Nephron progenitor cell (in vitro differentiated cells): ENCODE measurements around the gene ZNF425.

ENCODE experiments used
- DNase-seq: peaks from one replicate; pipeline ENCODE4 v3.0.0; 2021
- H3K27ac Mint-ChIP-seq: 2 replicates; pipeline ENCODE4 v1.8.0; 2021; ENCODE audit warnings: mild to moderate bottlenecking, moderate library complexity, mixed read lengths
- H3K27me3 Mint-ChIP-seq: 2 replicates; pipeline ENCODE4 v1.8.0; 2021; ENCODE audit warnings: mild to moderate bottlenecking, low read depth, mixed read lengths; ENCODE audit not compliant: poor library complexity
- H3K36me3 Mint-ChIP-seq: 2 replicates; pipeline ENCODE4 v1.8.0; 2021; ENCODE audit warnings: low read depth, mixed read lengths
- H3K4me1 Mint-ChIP-seq: 2 replicates; pipeline ENCODE4 v1.8.0; 2021; ENCODE audit warnings: mixed read lengths
- H3K4me3 Mint-ChIP-seq: 2 replicates; pipeline ENCODE4 v1.8.0; 2021; ENCODE audit warnings: mild to moderate bottlenecking, moderate library complexity, mixed read lengths
- H3K9me3 Mint-ChIP-seq: 2 replicates; pipeline ENCODE4 v1.8.0; 2021; ENCODE audit warnings: mild to moderate bottlenecking, moderate library complexity, mixed read lengths
- CTCF ChIP-seq: fragments of 200-600 bp; sonication (generic); IDR thresholded peaks from 2 replicates; pipeline ENCODE4 v1.5.0; 2021; ENCODE audit warnings: antibody characterized with exemption

Gene ZNF425

GRCh38 chr7:149085866-149086265, 40.3 kb downstream of the ZNF425 start:
- H3K4me1 Mint-ChIP-seq = peaks cover 9% of the 10 kb centered on the region
- DNase-seq = no peak
- H3K36me3 Mint-ChIP-seq = peaks cover 89% of the 10 kb centered on the region
- H3K27ac Mint-ChIP-seq = no peak overlapping the region
- H3K27me3 Mint-ChIP-seq = no peaks in the 10 kb centered on the region
- peaks cover 82% of the 10 kb centered on the region for H3K9me3 Mint-ChIP-seq
- no peak overlapping the region for H3K4me3 Mint-ChIP-seq
- no peak for TF ChIP-seq CTCF

GRCh38 chr7:149084407-149084806, 41.7 kb downstream of the ZNF425 start:
- H3K27me3 Mint-ChIP-seq = no peaks in the 10 kb centered on the region
- H3K4me1 Mint-ChIP-seq = no peaks in the 10 kb centered on the region
- H3K9me3 Mint-ChIP-seq = peaks cover 84% of the 10 kb centered on the region
- H3K27ac Mint-ChIP-seq = no peak overlapping the region
- no peak for DNase-seq
- no peak for TF ChIP-seq CTCF
- H3K4me3 Mint-ChIP-seq = no peak overlapping the region
- peaks cover 92% of the 10 kb centered on the region for H3K36me3 Mint-ChIP-seq

GRCh38 chr7:149081914-149082313, 44.2 kb downstream of the ZNF425 start:
- Mint-ChIP-seq H3K4me1 (no peaks in the 10 kb centered on the region), H3K36me3 (peaks cover 94% of the 10 kb centered on the region), H3K9me3 (peaks cover 79% of the 10 kb centered on the region), H3K4me3 (no peak overlapping the region), H3K27me3 (no peaks in the 10 kb centered on the region), H3K27ac (no peak overlapping the region)
- TF ChIP-seq CTCF = no peak
- no peak for DNase-seq

GRCh38 chr7:149077594-149077993, 48.5 kb downstream of the ZNF425 start:
- TF ChIP-seq CTCF = no peak
- no peak for DNase-seq
- no peak overlapping the region for H3K4me3 Mint-ChIP-seq
- H3K27me3 Mint-ChIP-seq = no peaks in the 10 kb centered on the region
- no peaks in the 10 kb centered on the region for H3K4me1 Mint-ChIP-seq
- H3K27ac Mint-ChIP-seq = no peak overlapping the region
- H3K9me3 Mint-ChIP-seq = peaks cover 38% of the 10 kb centered on the region
- peaks cover 75% of the 10 kb centered on the region for H3K36me3 Mint-ChIP-seq

- H3K4me1 Mint-ChIP-seq = no peaks in the 10 kb centered on the region
- H3K36me3 Mint-ChIP-seq = peaks cover 71% of the 10 kb centered on the region
- no peak overlapping the region for H3K4me3 Mint-ChIP-seq
- no peak overlapping the region for H3K27ac Mint-ChIP-seq
- TF ChIP-seq CTCF = no peak
- no peak for DNase-seq
- H3K27me3 Mint-ChIP-seq = peaks cover 2% of the 10 kb centered on the region
- peaks cover 18% of the 10 kb centered on the region for H3K9me3 Mint-ChIP-seq
These were observed 50.8 kb downstream of the ZNF425 start for GRCh38 chr7:149075286-149075685.

GRCh38 chr7:149074116-149074885, 51.8 kb downstream of the ZNF425 start:
- Mint-ChIP-seq H3K27me3 (peaks cover 3% of the 10 kb centered on the region), H3K9me3 (peaks cover 12% of the 10 kb centered on the region), H3K4me1 (no peaks in the 10 kb centered on the region), H3K36me3 (peaks cover 66% of the 10 kb centered on the region), H3K4me3 (no peak overlapping the region), H3K27ac (no peak overlapping the region)
- no peak for DNase-seq
- no peak for TF ChIP-seq CTCF
